ENCODE measurements around the gene RUBCNL.

GRCh38 chr13:46402178-46402577, 15.1 kb upstream of the RUBCNL start:
- TF ChIP-seq, protein P1, sequence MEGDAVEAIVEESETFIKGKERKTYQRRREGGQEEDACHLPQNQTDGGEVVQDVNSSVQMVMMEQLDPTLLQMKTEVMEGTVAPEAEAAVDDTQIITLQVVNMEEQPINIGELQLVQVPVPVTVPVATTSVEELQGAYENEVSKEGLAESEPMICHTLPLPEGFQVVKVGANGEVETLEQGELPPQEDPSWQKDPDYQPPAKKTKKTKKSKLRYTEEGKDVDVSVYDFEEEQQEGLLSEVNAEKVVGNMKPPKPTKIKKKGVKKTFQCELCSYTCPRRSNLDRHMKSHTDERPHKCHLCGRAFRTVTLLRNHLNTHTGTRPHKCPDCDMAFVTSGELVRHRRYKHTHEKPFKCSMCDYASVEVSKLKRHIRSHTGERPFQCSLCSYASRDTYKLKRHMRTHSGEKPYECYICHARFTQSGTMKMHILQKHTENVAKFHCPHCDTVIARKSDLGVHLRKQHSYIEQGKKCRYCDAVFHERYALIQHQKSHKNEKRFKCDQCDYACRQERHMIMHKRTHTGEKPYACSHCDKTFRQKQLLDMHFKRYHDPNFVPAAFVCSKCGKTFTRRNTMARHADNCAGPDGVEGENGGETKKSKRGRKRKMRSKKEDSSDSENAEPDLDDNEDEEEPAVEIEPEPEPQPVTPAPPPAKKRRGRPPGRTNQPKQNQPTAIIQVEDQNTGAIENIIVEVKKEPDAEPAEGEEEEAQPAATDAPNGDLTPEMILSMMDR (IDR thresholded peaks at IDR 0.05), result no peak
- TF ChIP-seq POLR2A (IDR thresholded peaks at IDR 0.05), result no peak

Data from tibial nerve (tissue), 3 donors.